Lower leg skin (tissue), 4 donors: ENCODE measurements around the gene EPHX1. TPM values are rescaled to one million over a fixed set of nuclear protein-coding genes. Genes with fewer than 3 reads are reported as not detected.
"Not testable (repeated sequence)": the region's sequence is repeated elsewhere in the genome, so short reads cannot be mapped to it uniquely, and the experiment has no call there.

Experiments used
- DNase-seq, 2 donors: peaks; one replicate each; pipeline ENCODE4 v3.0.0-alpha.2; 2019; ENCODE audit warnings: low spot score in 2 of 2
- H3K4me3 ChIP-seq: fragments of 200-600 bp; sonication (generic); 2 replicates; pipeline ENCODE4 v1.5.1; 2017; ENCODE audit warnings: mild to moderate bottlenecking, low read depth; ENCODE audit not compliant: poor library complexity, severe bottlenecking
- CTCF ChIP-seq, 3 donors: fragments of 450-650 bp; IDR thresholded peaks; one replicate each; pipeline ENCODE4 v1.5.1; 2016; ENCODE audit warnings: antibody characterized with exemption in 3 of 3, mild to moderate bottlenecking in 3 of 3, moderate library complexity in 2 of 3
- POLR2A ChIP-seq, 2 donors: fragments of 450-650 bp; IDR thresholded peaks; one replicate each; pipeline ENCODE4 v1.6.1; 2016 to 2017; ENCODE audit warnings: antibody characterized with exemption in 2 of 2, mild to moderate bottlenecking in 1 of 2, moderate library complexity in 1 of 2
- WGBS, 2 donors: methylation state at CpG; one replicate each; pipeline ENCODE4 v1.1.5; 2018; 5-methylcytosine and 5-hydroxymethylcytosine counted together
- intact Hi-C: fragments of 100-400 bp; cut with DNase I; formaldehyde crosslinking; loops from one replicate; pipeline ENCODE4 v1.15.0; 2023; ENCODE audit warnings: low total_unique reads
- total RNA-seq, 4 donors: library from RNA; depleted of rRNA; stranded (reverse); fragments of >200 nt; gene quantifications; one replicate each; pipeline ENCODE4 v1.1.0, GENCODE V29; 2016

The EPHX1 gene
- total RNA-seq, 4 donors from 2014 or later: 42.9 to 62.7 (median 56.8) TPM

GRCh38 chr1:225780630-225781029 lies 29.3 kb upstream of the EPHX1 start:
- intact Hi-C loops: no loop called here
- no peak for DNase-seq
- H3K4me3 ChIP-seq: no peak overlapping the region
- TF ChIP-seq POLR2A (IDR thresholded peaks at IDR 0.05): no peak
- no peak for TF ChIP-seq CTCF (IDR thresholded peaks at IDR 0.05)
- WGBS, 2 donors: 85 to 94% methylated on average over 1 of the region's 1 CpG

GRCh38 chr1:225789142-225789541 lies 20.8 kb upstream of the EPHX1 start:
- H3K4me3 ChIP-seq, DNase-seq, intact Hi-C loops: not testable (repeated sequence)
- WGBS, 2 donors: 83 to 84% methylated on average over 3 of the region's 3 CpGs

GRCh38 chr1:225794954-225795353 lies 15.0 kb upstream of the EPHX1 start:
- WGBS, 2 donors: 96 to 99% methylated on average over 4 of the region's 4 CpGs
- no peak for TF ChIP-seq CTCF (IDR thresholded peaks at IDR 0.05)
- TF ChIP-seq POLR2A (IDR thresholded peaks at IDR 0.05): no peak
- no peak for DNase-seq
- H3K4me3 ChIP-seq: no peak overlapping the region
- intact Hi-C loops: no loop called here

- DNase-seq, intact Hi-C loops, H3K4me3 ChIP-seq: not testable (repeated sequence)
- WGBS, 2 donors: 98 to 99% methylated on average over 15 to 18 of the region's 18 CpGs
Observed at GRCh38 chr1:225796097-225796496, 13.8 kb upstream of the EPHX1 start.

- DNase-seq, H3K4me3 ChIP-seq, intact Hi-C loops: not testable (repeated sequence)
- WGBS, 2 donors: 83 to 86% methylated on average over 7 of the region's 7 CpGs
Observed at GRCh38 chr1:225801146-225801545, 8.8 kb upstream of the EPHX1 start.

DNA sequence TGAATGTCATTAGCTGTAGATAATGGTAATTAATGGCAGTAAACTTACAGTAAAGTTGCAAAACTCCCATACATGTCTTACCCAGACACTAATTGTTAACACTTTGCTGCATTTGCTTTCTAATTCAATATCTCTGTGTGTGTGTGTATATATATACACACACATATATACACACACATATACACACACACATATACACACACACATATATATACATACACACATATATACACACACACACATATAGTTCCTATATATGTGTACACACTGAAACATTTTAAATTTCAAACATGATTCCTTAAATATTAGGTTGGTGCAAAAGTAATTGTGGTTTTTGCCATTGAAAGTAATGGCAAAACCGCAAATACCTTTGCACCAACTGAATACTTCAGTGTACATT lies 3.7 kb upstream of the EPHX1 start:
- DNase-seq: no peak
- no peak for TF ChIP-seq CTCF (IDR thresholded peaks at IDR 0.05)
- TF ChIP-seq POLR2A (IDR thresholded peaks at IDR 0.05): no peak
- WGBS, 2 donors: 93 to 96% methylated on average over 1 of the region's 1 CpG

GRCh38 chr1:225806736-225807135 lies 3.2 kb upstream of the EPHX1 start:
- intact Hi-C loops, H3K4me3 ChIP-seq, DNase-seq: not testable (repeated sequence)
- WGBS, 2 donors: 90 to 94% methylated on average over 3 of the region's 3 CpGs

More for the DNA sequence above, 3.7 kb upstream of the EPHX1 start:
- H3K4me3 ChIP-seq: no peak overlapping the region
- intact Hi-C loops: no loop called here

DNA sequence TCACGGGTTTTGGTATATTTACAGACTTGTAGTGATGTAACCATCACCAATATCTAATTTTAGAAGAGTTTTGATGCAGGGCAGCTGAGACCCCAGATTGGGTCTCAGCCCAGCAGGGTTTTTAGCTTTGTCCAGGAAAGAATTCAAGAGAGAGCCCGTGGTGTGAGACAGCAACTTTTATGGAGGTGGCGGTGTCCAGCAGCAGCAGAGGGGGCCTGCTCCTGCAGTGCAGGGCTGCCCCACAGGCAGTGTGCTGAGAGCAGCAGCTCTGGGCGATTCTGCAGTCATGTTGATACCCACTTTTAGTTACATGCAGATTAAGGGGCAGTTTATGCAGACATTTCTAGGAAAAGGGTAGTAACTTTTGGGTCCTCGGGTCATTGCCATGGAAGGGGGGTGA lies 1.8 kb upstream of the EPHX1 start:
- no peak for DNase-seq
- no peak overlapping the region for H3K4me3 ChIP-seq
- intact Hi-C loops: no loop called here
- TF ChIP-seq CTCF (IDR thresholded peaks at IDR 0.05) (no peak), POLR2A (IDR thresholded peaks at IDR 0.05) (no peak)
- 81% methylated on average over 5 of the region's 5 CpGs for WGBS, 2 donors

DNA sequence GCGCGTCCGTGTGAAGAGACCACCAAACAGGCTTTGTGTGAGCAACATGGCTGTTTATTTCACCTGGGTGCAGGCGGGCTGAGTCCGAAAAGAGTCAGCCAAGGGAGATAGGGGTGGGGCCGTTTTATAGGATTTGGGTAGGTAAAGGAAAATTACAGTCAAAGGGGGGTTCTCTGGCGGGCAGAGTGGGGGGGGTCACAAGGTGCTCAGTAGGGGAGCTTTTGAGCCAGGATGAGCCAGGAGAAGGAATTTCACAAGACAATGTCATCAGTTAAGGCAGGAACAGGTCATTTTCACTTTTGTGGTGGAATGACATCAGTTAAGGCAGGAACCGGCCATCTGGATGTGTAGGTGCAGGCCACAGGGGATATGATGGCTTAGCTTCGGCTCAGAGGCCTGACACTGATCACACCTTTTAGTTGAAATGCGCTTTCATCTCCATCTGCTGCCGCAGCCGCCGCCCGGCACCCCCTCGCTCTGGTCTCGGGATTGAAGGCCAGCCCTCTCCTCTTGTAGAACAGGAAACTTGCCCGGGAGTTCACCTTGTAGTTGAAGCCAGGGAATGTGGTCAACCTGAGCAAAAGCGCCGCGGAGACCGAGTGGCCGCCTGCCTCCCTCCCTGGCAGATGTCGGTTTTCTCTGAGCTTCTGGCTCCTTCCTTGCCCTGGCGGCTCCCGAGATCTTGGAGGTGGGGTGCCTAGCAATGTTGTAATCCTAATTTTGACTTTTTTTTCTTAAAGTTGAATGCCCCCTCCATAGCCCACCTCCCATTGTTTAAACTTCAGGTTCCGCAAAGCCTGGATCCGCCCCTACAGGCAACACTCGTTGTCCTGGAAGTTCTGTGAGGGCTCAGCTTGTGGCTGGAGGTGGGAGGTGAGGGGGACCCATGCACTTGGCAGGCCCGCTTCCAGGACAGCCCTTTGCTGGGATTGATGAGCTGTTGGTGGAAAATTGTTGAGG lies 935 bp downstream of the EPHX1 start:
- whole genome bisulfite sequencing, 2 donors: 9 to 21% methylated on average over 29 of the region's 29 CpGs
- DNase-seq: peak in 1 of 2 donors; percentile 87

More for the DNA sequence above, 935 bp downstream of the EPHX1 start:
- H3K4me3 ChIP-seq: peak overlapping the region; percentile 40
- intact Hi-C loops: not testable (repeated sequence)
